ENCODE measurements around the gene MGLL.

- no peak for TF ChIP-seq EZH2 (IDR thresholded peaks at IDR 0.05; ENCODE audit: borderline replicate concordance, low read length)
- no peak for TF ChIP-seq CTCF (IDR thresholded peaks at IDR 0.05; ENCODE audit: low read length)
Measured at GRCh38 chr3:127735767-127736693, 86.3 kb downstream of the MGLL start.

Measured in OCI-LY1 (cell line).